Measurements from ENCODE around the gene PREX1.

GRCh38 chr20:48794816-48795457 lies 32.9 kb downstream of the PREX1 start:
- TF ChIP-seq CTCF (IDR thresholded peaks at IDR 0.05; ENCODE audit: extremely low read depth in 1 of 2, insufficient read depth in 1 of 2, low read depth in 1 of 2, low read length in 2 of 2): no peak
- TF ChIP-seq POLR2A (IDR thresholded peaks at IDR 0.05; ENCODE audit: low read depth, low read length): no peak
- TF ChIP-seq POLR2AphosphoS5 (IDR thresholded peaks at IDR 0.05; ENCODE audit: insufficient read depth, low read depth, low read length): no peak
